Measurements from ENCODE around the gene MYOM1.
"Not testable (repeated sequence)": the region's sequence is repeated elsewhere in the genome, so short reads cannot be mapped to it uniquely, and the experiment has no call there.

Gene MYOM1

GRCh38 chr18:3035635-3036034 is 184.1 kb downstream of the MYOM1 start:
- WGBS (ENCODE audit: extremely low coverage, insufficient coverage, low lambda C conversion rate): no CpG with 5 or more reads among the region's 5 CpGs
- H3K4me2 ChIP-seq (ENCODE audit: low read length): no peak overlapping the region

GRCh38 chr18:3032721-3033120 is 187.0 kb downstream of the MYOM1 start:
- Histone ChIP-seq H3K4me2 (ENCODE audit: low read length) (no peak overlapping the region), H2BK120ac (ENCODE audit: low read depth, low read length) (no peak overlapping the region), H3K79me2 (ENCODE audit: control insufficient read depth, insufficient read depth, low read length) (no peaks in the 10 kb centered on the region), H3K27me3 (ENCODE audit: insufficient read depth, low read length, poor library complexity) (no peaks in the 10 kb centered on the region), H4K8ac (ENCODE audit: low read depth, low read length) (no peak overlapping the region), H3K79me1 (ENCODE audit: low read length) (no peaks in the 10 kb centered on the region), H3K4me1 (ENCODE audit: control insufficient read depth, low read depth, low read length) (no peaks in the 10 kb centered on the region), H3K9ac (ENCODE audit: low read length) (no peak overlapping the region), H4K5ac (ENCODE audit: low read length) (no peak overlapping the region), H3K27ac (ENCODE audit: low read depth, low read length) (no peak overlapping the region), H3K4me3 (ENCODE audit: low read length) (no peak overlapping the region), H3K18ac (ENCODE audit: low read length) (no peak overlapping the region), H3K4ac (ENCODE audit: low read depth, low read length) (no peak overlapping the region), H3K36me3 (ENCODE audit: control insufficient read depth, insufficient read depth, low read length) (no peaks in the 10 kb centered on the region), H2AK5ac (ENCODE audit: low read length) (no peak overlapping the region), H2BK5ac (ENCODE audit: low read length) (no peak overlapping the region), H3K23ac (ENCODE audit: low read length) (no peak overlapping the region), H3K56ac (ENCODE audit: low read length) (no peak overlapping the region), H2BK15ac (replicated peaks; ENCODE audit: low read depth) (no peak overlapping the region)
- DNase-seq: no peak
- no CpG with 5 or more reads among the region's 3 CpGs for WGBS (ENCODE audit: extremely low coverage, insufficient coverage, low lambda C conversion rate)

More at GRCh38 chr18:3035635-3036034, 184.1 kb downstream of the MYOM1 start:
- H3K27ac ChIP-seq (ENCODE audit: low read depth, low read length): no peak overlapping the region
- H3K4ac ChIP-seq (ENCODE audit: low read depth, low read length): no peak overlapping the region
- no peak overlapping the region for H2BK5ac ChIP-seq (ENCODE audit: low read length)
- no peaks in the 10 kb centered on the region for H3K79me2 ChIP-seq (ENCODE audit: control insufficient read depth, insufficient read depth, low read length)
- no peak overlapping the region for H3K18ac ChIP-seq (ENCODE audit: low read length)
- DNase-seq: no peak
- H2AK5ac ChIP-seq (ENCODE audit: low read length): no peak overlapping the region
- H2BK15ac ChIP-seq (replicated peaks; ENCODE audit: low read depth): no peak overlapping the region
- no peak overlapping the region for H4K5ac ChIP-seq (ENCODE audit: low read length)
- H3K36me3 ChIP-seq (ENCODE audit: control insufficient read depth, insufficient read depth, low read length): no peaks in the 10 kb centered on the region
- H3K4me3 ChIP-seq (ENCODE audit: low read length): no peak overlapping the region
- H3K56ac ChIP-seq (ENCODE audit: low read length): no peak overlapping the region
- no peak overlapping the region for H2BK120ac ChIP-seq (ENCODE audit: low read depth, low read length)
- no peak overlapping the region for H4K8ac ChIP-seq (ENCODE audit: low read depth, low read length)
- no peaks in the 10 kb centered on the region for H3K4me1 ChIP-seq (ENCODE audit: control insufficient read depth, low read depth, low read length)
- H3K27me3 ChIP-seq (ENCODE audit: insufficient read depth, low read length, poor library complexity): no peaks in the 10 kb centered on the region
- no peaks in the 10 kb centered on the region for H3K79me1 ChIP-seq (ENCODE audit: low read length)
- no peak overlapping the region for H3K23ac ChIP-seq (ENCODE audit: low read length)
- H3K9ac ChIP-seq (ENCODE audit: low read length): no peak overlapping the region

GRCh38 chr18:3029215-3029952 is 190.4 kb downstream of the MYOM1 start:
- Histone ChIP-seq H4K5ac (ENCODE audit: low read length) (no peak overlapping the region), H3K79me1 (ENCODE audit: low read length) (no peaks in the 10 kb centered on the region), H4K8ac (ENCODE audit: low read depth, low read length) (no peak overlapping the region), H2BK15ac (replicated peaks; ENCODE audit: low read depth) (no peak overlapping the region), H3K36me3 (ENCODE audit: control insufficient read depth, insufficient read depth, low read length) (no peaks in the 10 kb centered on the region), H3K27me3 (ENCODE audit: insufficient read depth, low read length, poor library complexity) (no peaks in the 10 kb centered on the region), H2BK5ac (ENCODE audit: low read length) (no peak overlapping the region), H3K4me3 (ENCODE audit: low read length) (no peak overlapping the region), H3K4me1 (ENCODE audit: control insufficient read depth, low read depth, low read length) (no peaks in the 10 kb centered on the region), H3K4me2 (ENCODE audit: low read length) (no peak overlapping the region), H3K23ac (ENCODE audit: low read length) (no peak overlapping the region), H3K56ac (ENCODE audit: low read length) (no peak overlapping the region), H3K79me2 (ENCODE audit: control insufficient read depth, insufficient read depth, low read length) (no peaks in the 10 kb centered on the region), H3K27ac (ENCODE audit: low read depth, low read length) (no peak overlapping the region), H3K4ac (ENCODE audit: low read depth, low read length) (no peak overlapping the region), H3K9ac (ENCODE audit: low read length) (no peak overlapping the region), H2BK120ac (ENCODE audit: low read depth, low read length) (no peak overlapping the region), H3K18ac (ENCODE audit: low read length) (no peak overlapping the region), H2AK5ac (ENCODE audit: low read length) (no peak overlapping the region)
- no CpG with 5 or more reads among the region's 12 CpGs for WGBS (ENCODE audit: extremely low coverage, insufficient coverage, low lambda C conversion rate)
- no peak for DNase-seq

- H4K5ac ChIP-seq (ENCODE audit: low read length); H3K23ac ChIP-seq (ENCODE audit: low read length); H3K36me3 ChIP-seq (ENCODE audit: control insufficient read depth, insufficient read depth, low read length); H3K27me3 ChIP-seq (ENCODE audit: insufficient read depth, low read length, poor library complexity); H3K56ac ChIP-seq (ENCODE audit: low read length); H3K4me1 ChIP-seq (ENCODE audit: control insufficient read depth, low read depth, low read length); H2BK5ac ChIP-seq (ENCODE audit: low read length); H2BK15ac ChIP-seq (replicated peaks; ENCODE audit: low read depth); H2AK5ac ChIP-seq (ENCODE audit: low read length); H3K4me3 ChIP-seq (ENCODE audit: low read length); H3K4me2 ChIP-seq (ENCODE audit: low read length); DNase-seq; H3K18ac ChIP-seq (ENCODE audit: low read length); H3K9ac ChIP-seq (ENCODE audit: low read length); H3K4ac ChIP-seq (ENCODE audit: low read depth, low read length); H3K79me1 ChIP-seq (ENCODE audit: low read length); H3K27ac ChIP-seq (ENCODE audit: low read depth, low read length); H2BK120ac ChIP-seq (ENCODE audit: low read depth, low read length); H3K79me2 ChIP-seq (ENCODE audit: control insufficient read depth, insufficient read depth, low read length); H4K8ac ChIP-seq (ENCODE audit: low read depth, low read length): not testable (repeated sequence)
- WGBS (ENCODE audit: extremely low coverage, insufficient coverage, low lambda C conversion rate): no CpG with 5 or more reads among the region's 3 CpGs
These were observed 191.7 kb downstream of the MYOM1 start for GRCh38 chr18:3028115-3028514.

GRCh38 chr18:3027370-3027891 is 192.3 kb downstream of the MYOM1 start:
- H2AK5ac ChIP-seq (ENCODE audit: low read length): no peak overlapping the region
- H3K4me2 ChIP-seq (ENCODE audit: low read length): no peak overlapping the region
- no peak overlapping the region for H4K8ac ChIP-seq (ENCODE audit: low read depth, low read length)
- H3K79me1 ChIP-seq (ENCODE audit: low read length): no peaks in the 10 kb centered on the region
- no peak overlapping the region for H3K56ac ChIP-seq (ENCODE audit: low read length)
- H3K36me3 ChIP-seq (ENCODE audit: control insufficient read depth, insufficient read depth, low read length): no peaks in the 10 kb centered on the region
- WGBS (ENCODE audit: extremely low coverage, insufficient coverage, low lambda C conversion rate): no CpG with 5 or more reads among the region's 11 CpGs
- no peak overlapping the region for H2BK15ac ChIP-seq (replicated peaks; ENCODE audit: low read depth)
- H3K23ac ChIP-seq (ENCODE audit: low read length): no peak overlapping the region
- no peak overlapping the region for H3K4me3 ChIP-seq (ENCODE audit: low read length)
- no peaks in the 10 kb centered on the region for H3K4me1 ChIP-seq (ENCODE audit: control insufficient read depth, low read depth, low read length)
- H2BK5ac ChIP-seq (ENCODE audit: low read length): no peak overlapping the region
- H3K9ac ChIP-seq (ENCODE audit: low read length): no peak overlapping the region
- H3K4ac ChIP-seq (ENCODE audit: low read depth, low read length): no peak overlapping the region
- no peak for DNase-seq
- H3K27me3 ChIP-seq (ENCODE audit: insufficient read depth, low read length, poor library complexity): no peaks in the 10 kb centered on the region
- no peaks in the 10 kb centered on the region for H3K79me2 ChIP-seq (ENCODE audit: control insufficient read depth, insufficient read depth, low read length)
- H3K18ac ChIP-seq (ENCODE audit: low read length): no peak overlapping the region
- no peak overlapping the region for H2BK120ac ChIP-seq (ENCODE audit: low read depth, low read length)
- no peak overlapping the region for H3K27ac ChIP-seq (ENCODE audit: low read depth, low read length)
- no peak overlapping the region for H4K5ac ChIP-seq (ENCODE audit: low read length)

GRCh38 chr18:3025544-3025943 is 194.2 kb downstream of the MYOM1 start:
- no peak overlapping the region for H2BK120ac ChIP-seq (ENCODE audit: low read depth, low read length)
- no peaks in the 10 kb centered on the region for H3K4me1 ChIP-seq (ENCODE audit: control insufficient read depth, low read depth, low read length)
- no peak overlapping the region for H3K4ac ChIP-seq (ENCODE audit: low read depth, low read length)
- H3K4me3 ChIP-seq (ENCODE audit: low read length): no peak overlapping the region
- H2AK5ac ChIP-seq (ENCODE audit: low read length): no peak overlapping the region
- DNase-seq: no peak
- H3K27me3 ChIP-seq (ENCODE audit: insufficient read depth, low read length, poor library complexity): no peaks in the 10 kb centered on the region
- WGBS (ENCODE audit: extremely low coverage, insufficient coverage, low lambda C conversion rate): no CpG with 5 or more reads among the region's 2 CpGs
- no peaks in the 10 kb centered on the region for H3K36me3 ChIP-seq (ENCODE audit: control insufficient read depth, insufficient read depth, low read length)
- no peak overlapping the region for H2BK5ac ChIP-seq (ENCODE audit: low read length)
- H2BK15ac ChIP-seq (replicated peaks; ENCODE audit: low read depth): no peak overlapping the region
- H4K5ac ChIP-seq (ENCODE audit: low read length): no peak overlapping the region
- H3K79me1 ChIP-seq (ENCODE audit: low read length): no peaks in the 10 kb centered on the region
- no peak overlapping the region for H3K18ac ChIP-seq (ENCODE audit: low read length)
- no peak overlapping the region for H3K23ac ChIP-seq (ENCODE audit: low read length)
- no peak overlapping the region for H3K27ac ChIP-seq (ENCODE audit: low read depth, low read length)
- no peak overlapping the region for H4K8ac ChIP-seq (ENCODE audit: low read depth, low read length)
- no peak overlapping the region for H3K56ac ChIP-seq (ENCODE audit: low read length)
- no peaks in the 10 kb centered on the region for H3K79me2 ChIP-seq (ENCODE audit: control insufficient read depth, insufficient read depth, low read length)
- no peak overlapping the region for H3K4me2 ChIP-seq (ENCODE audit: low read length)
- no peak overlapping the region for H3K9ac ChIP-seq (ENCODE audit: low read length)

All from mesendoderm (in vitro differentiated cells).